BE2C (cell line): ENCODE measurements around the gene RPS6KA3.

Experiments used
- DNase-seq: peaks from one replicate; pipeline ENCODE4 v3.0.0-alpha.2; 2020
- H3K27me3 ChIP-seq: fragments of 250-450 bp; sonication (Bioruptor Pico); 2 replicates; pipeline ENCODE4 v1.5.1; 2020; ENCODE audit warnings: mild to moderate bottlenecking
- H3K36me3 ChIP-seq: fragments of 250-450 bp; sonication (Bioruptor Pico); 2 replicates; pipeline ENCODE4 v1.5.1; 2020; ENCODE audit warnings: mild to moderate bottlenecking
- H3K4me1 ChIP-seq: fragments of 250-450 bp; sonication (Bioruptor Pico); 2 replicates; pipeline ENCODE4 v1.5.1; 2020
- H3K4me3 ChIP-seq: 2 replicates; pipeline ENCODE4 v1.5.1; 2011; ENCODE audit warnings: low read depth, low read length
- H3K9me3 ChIP-seq: fragments of 250-450 bp; sonication (Bioruptor Pico); 2 replicates; pipeline ENCODE4 v1.5.1; 2020
- TF ChIP-seq, protein P1 (sequence below): IDR thresholded peaks from 2 replicates; pipeline ENCODE4 v1.5.1; 2012; ENCODE audit warnings: mild to moderate bottlenecking, low read depth, low read length

RPS6KA3 gene

DNA sequence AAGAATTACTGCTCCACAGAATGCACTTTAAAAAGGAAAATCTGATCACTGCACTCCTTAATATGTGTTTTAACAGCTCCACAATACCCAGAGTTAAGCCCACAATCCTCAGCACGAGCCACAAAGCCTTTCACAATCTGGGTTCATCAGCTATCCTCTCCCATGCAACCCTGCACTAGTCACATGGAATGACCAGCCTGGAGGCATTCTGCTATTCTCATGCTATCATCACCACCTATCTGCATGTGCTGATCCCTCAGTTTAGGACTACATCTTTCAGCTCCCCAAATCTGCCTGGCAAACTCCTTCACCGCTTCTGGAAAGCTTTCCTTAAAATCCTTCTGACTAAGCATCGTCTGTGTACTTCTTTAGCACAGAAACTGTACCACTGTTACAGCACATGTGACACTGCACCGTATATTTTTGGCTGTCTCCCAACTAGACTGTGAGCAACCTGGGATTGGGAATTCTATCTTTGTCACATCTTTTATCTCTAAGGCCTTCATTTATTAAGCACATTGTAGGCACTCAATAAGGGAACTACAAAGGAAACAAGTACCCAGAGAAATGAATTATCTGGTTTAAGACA is 106.8 kb downstream of the RPS6KA3 start:
- DNase-seq, result no peak
- Histone ChIP-seq H3K4me3 (no peak overlapping the region), H3K9me3 (no peaks in the 10 kb centered on the region), H3K27me3 (no peaks in the 10 kb centered on the region), H3K4me1 (no peaks in the 10 kb centered on the region), H3K36me3 (0 out of 2 replicates have a peak, but pooled peaks cover 2% of the 10 kb centered on the region)
- TF ChIP-seq, protein P1, sequence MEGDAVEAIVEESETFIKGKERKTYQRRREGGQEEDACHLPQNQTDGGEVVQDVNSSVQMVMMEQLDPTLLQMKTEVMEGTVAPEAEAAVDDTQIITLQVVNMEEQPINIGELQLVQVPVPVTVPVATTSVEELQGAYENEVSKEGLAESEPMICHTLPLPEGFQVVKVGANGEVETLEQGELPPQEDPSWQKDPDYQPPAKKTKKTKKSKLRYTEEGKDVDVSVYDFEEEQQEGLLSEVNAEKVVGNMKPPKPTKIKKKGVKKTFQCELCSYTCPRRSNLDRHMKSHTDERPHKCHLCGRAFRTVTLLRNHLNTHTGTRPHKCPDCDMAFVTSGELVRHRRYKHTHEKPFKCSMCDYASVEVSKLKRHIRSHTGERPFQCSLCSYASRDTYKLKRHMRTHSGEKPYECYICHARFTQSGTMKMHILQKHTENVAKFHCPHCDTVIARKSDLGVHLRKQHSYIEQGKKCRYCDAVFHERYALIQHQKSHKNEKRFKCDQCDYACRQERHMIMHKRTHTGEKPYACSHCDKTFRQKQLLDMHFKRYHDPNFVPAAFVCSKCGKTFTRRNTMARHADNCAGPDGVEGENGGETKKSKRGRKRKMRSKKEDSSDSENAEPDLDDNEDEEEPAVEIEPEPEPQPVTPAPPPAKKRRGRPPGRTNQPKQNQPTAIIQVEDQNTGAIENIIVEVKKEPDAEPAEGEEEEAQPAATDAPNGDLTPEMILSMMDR, result no peak

DNA sequence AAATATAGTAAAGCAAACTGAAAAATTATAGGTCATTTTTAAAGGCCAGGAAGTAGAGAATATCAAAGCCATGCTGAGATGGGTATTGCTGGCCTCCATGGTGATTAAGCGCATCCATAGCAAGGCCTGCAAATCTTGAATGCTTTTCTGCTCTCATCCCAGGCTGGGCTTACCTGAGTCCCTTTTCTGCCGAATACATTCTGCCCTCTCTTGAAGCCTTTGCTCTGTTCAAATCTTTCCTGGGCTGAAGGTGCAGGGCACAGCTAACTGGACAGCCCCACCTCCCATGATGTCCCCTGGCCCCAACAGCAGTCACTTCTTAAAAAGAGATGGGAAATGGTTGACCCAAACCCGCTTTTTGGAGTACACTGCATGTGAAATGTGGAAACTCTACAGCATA is 115.0 kb downstream of the RPS6KA3 start:
- Histone ChIP-seq H3K36me3 (no peaks in the 10 kb centered on the region), H3K27me3 (no peaks in the 10 kb centered on the region), H3K9me3 (no peaks in the 10 kb centered on the region), H3K4me1 (no peaks in the 10 kb centered on the region), H3K4me3 (no peak overlapping the region)
- TF ChIP-seq, protein P1, result no peak
- DNase-seq, result no peak

DNA sequence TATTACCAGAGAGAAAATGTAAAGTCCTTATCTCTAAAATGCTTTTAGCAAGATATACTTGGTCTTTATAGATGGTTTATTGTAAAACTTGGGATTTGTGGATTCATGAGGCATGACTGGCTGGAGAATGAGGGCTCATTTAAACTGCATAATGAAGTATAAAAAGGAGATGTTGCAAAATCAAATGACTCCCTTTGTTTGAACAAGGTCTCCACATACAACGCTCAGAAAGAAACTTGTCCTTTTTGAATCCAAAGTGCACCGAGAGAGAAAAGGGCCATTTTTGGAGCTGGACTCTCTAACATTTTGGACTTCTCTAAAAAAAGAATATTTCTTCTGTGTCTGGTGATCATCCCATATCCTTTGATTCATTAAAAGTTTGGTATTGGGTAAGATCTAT is 117.4 kb downstream of the RPS6KA3 start:
- no peak for DNase-seq
- no peaks in the 10 kb centered on the region for H3K9me3 ChIP-seq
- H3K27me3 ChIP-seq, result no peaks in the 10 kb centered on the region
- no peaks in the 10 kb centered on the region for H3K4me1 ChIP-seq
- TF ChIP-seq, protein P1, result no peak
- no peaks in the 10 kb centered on the region for H3K36me3 ChIP-seq
- no peak overlapping the region for H3K4me3 ChIP-seq

DNA sequence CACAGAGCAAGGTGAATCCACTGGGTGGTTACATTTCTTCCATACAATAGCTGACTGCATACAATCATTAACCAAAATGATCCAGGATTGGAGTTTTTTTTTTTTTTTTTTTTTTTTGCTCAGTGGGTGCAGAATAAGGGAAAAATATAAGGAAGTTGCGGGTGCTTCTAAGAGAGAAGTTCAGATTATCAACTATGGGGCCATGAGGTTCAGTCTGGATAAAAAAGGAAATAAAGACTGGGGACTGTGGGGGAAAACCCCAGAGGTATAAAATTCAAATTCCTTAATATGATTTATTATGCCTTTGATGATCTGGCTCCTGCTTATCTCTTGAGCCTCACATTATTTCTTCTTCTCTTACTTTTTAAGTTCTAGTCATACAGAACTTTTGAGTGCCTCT is 119.1 kb downstream of the RPS6KA3 start:
- TF ChIP-seq, protein P1, result no peak
- DNase-seq, result no peak
- H3K27me3 ChIP-seq, result no peaks in the 10 kb centered on the region
- no peaks in the 10 kb centered on the region for H3K36me3 ChIP-seq
- no peaks in the 10 kb centered on the region for H3K9me3 ChIP-seq
- no peaks in the 10 kb centered on the region for H3K4me1 ChIP-seq
- H3K4me3 ChIP-seq, result no peak overlapping the region

DNA sequence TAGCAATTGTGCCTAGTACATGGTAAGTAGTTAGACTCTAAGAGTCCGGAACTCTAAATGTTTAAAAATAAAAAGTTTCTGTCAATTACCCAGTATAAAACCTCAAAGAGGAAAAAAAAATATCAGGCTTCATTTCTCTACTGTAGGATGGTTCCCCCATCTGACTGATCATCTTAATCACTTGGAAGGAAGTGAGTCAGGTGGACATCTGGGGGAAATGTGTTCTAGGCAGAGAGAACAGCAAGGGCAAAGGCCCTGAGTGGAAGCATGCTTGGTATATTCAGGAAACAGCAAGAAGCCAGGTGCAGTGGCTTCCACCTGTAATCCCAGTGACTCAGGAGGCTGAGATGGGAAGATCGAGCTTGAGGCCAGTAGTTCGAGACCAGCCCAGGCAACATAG is 122.2 kb downstream of the RPS6KA3 start:
- Histone ChIP-seq H3K4me3 (no peak overlapping the region), H3K4me1 (no peaks in the 10 kb centered on the region), H3K27me3 (no peaks in the 10 kb centered on the region), H3K36me3 (peaks cover 5% of the 10 kb centered on the region), H3K9me3 (no peaks in the 10 kb centered on the region)
- no peak for DNase-seq
- TF ChIP-seq, protein P1, result no peak

DNA sequence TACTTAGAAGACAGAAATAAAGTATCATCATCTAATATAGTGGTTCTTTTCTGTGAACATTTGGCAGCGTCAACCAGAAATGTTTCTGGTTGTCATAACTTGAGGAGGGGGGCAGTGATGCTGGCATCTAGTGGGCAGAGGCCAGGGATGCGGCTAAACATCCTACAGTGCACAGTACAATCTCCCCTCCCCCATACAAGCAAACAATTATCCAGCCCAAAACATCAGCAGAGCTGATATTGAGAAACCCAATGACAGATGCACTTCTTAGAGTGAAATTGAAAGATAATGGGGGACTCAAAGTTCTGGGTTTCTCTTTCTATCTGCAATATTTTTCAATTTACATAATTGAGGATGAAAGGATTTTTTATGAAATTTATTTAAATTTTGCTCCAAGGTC is 123.1 kb downstream of the RPS6KA3 start:
- Histone ChIP-seq H3K9me3 (no peaks in the 10 kb centered on the region), H3K4me1 (no peaks in the 10 kb centered on the region), H3K36me3 (peaks cover 13% of the 10 kb centered on the region), H3K27me3 (no peaks in the 10 kb centered on the region), H3K4me3 (no peak overlapping the region)
- peak; percentile 18 for DNase-seq
- TF ChIP-seq, protein P1, result 0 out of 2 replicates have a peak, but pooled peaks have one; percentile 18
